A549 (cell line): ENCODE data around the gene GJE1.

Source experiments
- CTCF ChIP-seq: fragments of >200 bp; sonication (Bioruptor Twin); formaldehyde crosslinking; IDR thresholded peaks from 3 replicates; pipeline ENCODE4 v1.5.1; 2016
- ELK1 ChIP-seq: fragments of 150-350 bp; IDR thresholded peaks from 2 replicates; pipeline ENCODE4 v1.6.1; 2014; ENCODE audit warnings: low read depth, mild to moderate bottlenecking, low read length
- JUN ChIP-seq, 2 experiments: fragments of >200 bp; sonication (Bioruptor Twin); formaldehyde crosslinking; IDR thresholded peaks; 2 replicates in 1 of 2; 3 replicates in 1 of 2; pipeline ENCODE4 v1.6.1; 2016 to 2017
- MAX ChIP-seq: IDR thresholded peaks from 2 replicates; pipeline ENCODE4 v1.6.1; 2012
- MAZ ChIP-seq: fragments of 150-350 bp; IDR thresholded peaks from 2 replicates; pipeline ENCODE4 v1.6.1; 2014; ENCODE audit warnings: antibody characterized with exemption, low read depth, low read length, borderline replicate concordance
- NR3C1 ChIP-seq: fragments of >200 bp; sonication (Bioruptor Twin); formaldehyde crosslinking; IDR thresholded peaks from 3 replicates; pipeline ENCODE4 v1.6.1; 2017
- PBX3 ChIP-seq: IDR thresholded peaks from 2 replicates; pipeline ENCODE4 v1.6.1; 2012
- PHF8 ChIP-seq: fragments of 200-600 bp; sonication (generic); IDR thresholded peaks from 2 replicates; pipeline ENCODE4 v1.6.1; 2016; ENCODE audit warnings: low read depth, mild to moderate bottlenecking, antibody characterized with exemption, moderate library complexity, borderline replicate concordance
- REST ChIP-seq: fragments of 200-600 bp; sonication (generic); IDR thresholded peaks from 2 replicates; pipeline ENCODE4 v1.6.1; 2016; ENCODE audit warnings: antibody characterized with exemption, mild to moderate bottlenecking, moderate library complexity
- RNF2 ChIP-seq: fragments of 200-600 bp; sonication (generic); IDR thresholded peaks from 2 replicates; pipeline ENCODE4 v1.6.1; 2016; ENCODE audit warnings: low read depth, mild to moderate bottlenecking, antibody characterized with exemption, moderate library complexity, borderline replicate concordance
- USF2 ChIP-seq: fragments of 450-650 bp; IDR thresholded peaks from 2 replicates; pipeline ENCODE4 v1.6.1; 2014; ENCODE audit warnings: antibody characterized with exemption

GRCh38 chr6:142162780-142163179 is 30.1 kb downstream of the GJE1 start:
- no peak for TF ChIP-seq ELK1
- TF ChIP-seq PBX3: no peak
- no peak for TF ChIP-seq NR3C1
- no peak for TF ChIP-seq CTCF
- no peak for TF ChIP-seq MAZ
- TF ChIP-seq REST: no peak
- TF ChIP-seq PHF8: no peak
- no peak for TF ChIP-seq RNF2
- no peak for TF ChIP-seq USF2
- no peak for TF ChIP-seq JUN (IDR thresholded peaks at IDR 0.05)
- TF ChIP-seq MAX: no peak
